Activated naive CD4-positive, alpha-beta T cell treated with anti-CD3 and anti-CD28 coated beads, Interleukin-2, amount 50 U/mL, for 72 hours (primary cell): ENCODE data around the gene COL6A1. TPM values are rescaled to one million over a fixed set of nuclear protein-coding genes. Genes with fewer than 3 reads are reported as not detected.

Source experiments
- ATAC-seq, 2 donors: fragments of 150-1000 bp; cut with Tn5 transposase; 2 replicates each; pipeline ENCODE4 v1.10.0; 2021; ENCODE audit warnings: mild to moderate bottlenecking in 2 of 2, moderate library complexity in 2 of 2
- DNase-seq, 2 donors: peaks; one replicate each; pipeline ENCODE4 v3.0.0; 2021 to 2022; ENCODE audit warnings: low spot score in 2 of 2
- H3K27ac Mint-ChIP-seq, 2 donors: one replicate each; pipeline ENCODE4 v1.8.0; 2022; ENCODE audit warnings: mild to moderate bottlenecking in 2 of 2, mixed read lengths in 2 of 2
- H3K36me3 Mint-ChIP-seq, 2 donors: one replicate each; pipeline ENCODE4 v1.8.0; 2022; ENCODE audit warnings: mixed read lengths in 2 of 2
- H3K9me3 Mint-ChIP-seq, 2 donors: one replicate each; pipeline ENCODE4 v1.8.0; 2022; ENCODE audit warnings: mixed read lengths in 2 of 2
- total RNA-seq, 2 donors: library from RNA; stranded (reverse); gene quantifications; one replicate each; pipeline ENCODE4 v1.2.3, GENCODE V29; 2022

Gene COL6A1
- total RNA-seq, 2 donors from 2014 or later = 2.0 to 4.7 TPM

DNA sequence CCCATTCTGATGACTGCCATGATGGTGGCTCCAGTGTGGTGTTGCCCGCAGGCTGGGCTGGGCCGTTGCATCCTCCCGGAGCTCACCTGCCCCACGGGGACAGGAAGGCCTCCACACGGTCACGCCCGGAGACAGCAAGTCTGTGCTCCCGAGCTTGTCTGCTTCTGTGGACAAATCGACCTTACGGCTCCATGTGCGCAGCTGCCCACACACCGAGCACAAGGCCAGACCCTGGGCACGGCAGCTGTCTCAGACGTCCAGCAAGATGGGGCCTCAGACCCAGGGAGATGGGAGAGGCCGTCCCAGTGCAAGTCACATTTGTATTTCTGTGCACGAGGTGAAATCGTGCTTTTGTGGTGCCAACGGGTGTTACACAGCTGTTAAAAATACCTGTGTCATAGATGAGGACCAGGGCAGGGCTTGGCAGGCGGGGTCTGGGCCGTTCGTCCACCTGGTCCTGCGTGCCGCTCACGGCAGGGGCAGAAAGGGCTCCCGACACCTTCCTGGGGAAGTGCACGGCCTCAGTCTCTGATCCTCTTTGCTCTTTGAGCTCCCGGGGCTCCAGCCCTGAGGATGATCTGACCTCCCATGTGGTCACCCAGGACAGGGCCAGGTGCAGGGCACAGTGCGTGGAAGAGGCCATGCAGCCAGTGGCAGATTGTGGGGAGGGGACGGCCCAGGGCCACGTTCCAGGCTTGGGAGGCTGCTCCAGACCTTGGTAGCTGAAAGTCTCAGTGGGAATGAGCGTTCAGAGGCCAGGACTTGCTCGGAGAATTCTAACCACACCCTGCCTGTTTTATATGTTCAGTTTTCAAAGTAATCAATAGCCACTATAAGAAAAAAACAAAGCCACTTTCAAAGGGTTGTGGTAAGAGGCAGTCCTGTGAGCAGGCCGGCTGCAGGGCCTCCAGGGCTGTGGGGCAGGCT is 13.5 kb downstream of the COL6A1 start:
- no peak overlapping the region for H3K27ac Mint-ChIP-seq
- no peak for ATAC-seq
- no peaks in the 10 kb centered on the region for H3K9me3 Mint-ChIP-seq
- peak in 1 of 2 donors; percentile 53 for DNase-seq
- no peaks in the 10 kb centered on the region for H3K36me3 Mint-ChIP-seq

DNA sequence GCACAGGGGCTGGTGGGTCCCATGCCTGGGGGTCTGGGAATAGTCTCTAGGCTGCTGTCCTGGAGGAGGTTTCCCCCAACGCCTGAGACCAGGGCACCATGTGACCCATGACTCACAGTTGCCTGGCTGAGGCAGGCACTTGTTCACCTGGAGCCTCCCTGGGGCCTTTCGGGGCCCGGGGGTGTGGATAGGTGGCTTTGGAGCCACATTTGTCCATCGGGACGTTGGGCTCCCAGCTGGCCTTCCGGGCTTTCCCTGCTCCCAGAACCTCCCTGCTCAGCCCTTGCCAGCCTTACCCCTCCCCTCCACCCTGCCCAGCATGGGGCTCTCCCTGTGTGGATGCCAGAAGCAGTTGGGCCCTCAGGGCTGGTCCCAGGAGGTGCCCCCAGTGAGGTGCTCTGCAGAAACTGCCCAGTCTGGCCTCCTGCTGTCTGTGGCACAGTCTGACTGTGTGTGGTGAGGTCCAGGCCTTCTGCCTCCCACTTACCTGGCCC is 14.2 kb downstream of the COL6A1 start:
- peak overlapping the region in 1 of 2 donors; percentile 50 for H3K27ac Mint-ChIP-seq
- no peaks in the 10 kb centered on the region for H3K9me3 Mint-ChIP-seq
- no peaks in the 10 kb centered on the region for H3K36me3 Mint-ChIP-seq
- DNase-seq (peak in 1 of 2 donors; percentile 51), ATAC-seq (peak; percentile 38 to 51)

GRCh38 chr21:45996311-45997204 is 15.0 kb downstream of the COL6A1 start:
- Mint-ChIP-seq H3K36me3 (no peaks in the 10 kb centered on the region), H3K9me3 (no peaks in the 10 kb centered on the region), H3K27ac (no peak overlapping the region)
- ATAC-seq = no peak
- DNase-seq = peak in 1 of 2 donors; percentile 52

- ATAC-seq (no peak), DNase-seq (no peak)
- H3K36me3 Mint-ChIP-seq = no peaks in the 10 kb centered on the region
These were observed 15.6 kb downstream of the COL6A1 start for GRCh38 chr21:45997205-45997494.

GRCh38 chr21:45997495-45998275 is 16.1 kb downstream of the COL6A1 start:
- DNase-seq (no peak), ATAC-seq (no peak)
- no peak overlapping the region for H3K27ac Mint-ChIP-seq
- no peaks in the 10 kb centered on the region for H3K9me3 Mint-ChIP-seq
- no peaks in the 10 kb centered on the region for H3K36me3 Mint-ChIP-seq

More at GRCh38 chr21:45997205-45997494, 15.6 kb downstream of the COL6A1 start:
- Mint-ChIP-seq H3K9me3 (no peaks in the 10 kb centered on the region), H3K27ac (no peak overlapping the region)

GRCh38 chr21:45998276-45998701 is 16.7 kb downstream of the COL6A1 start:
- DNase-seq (no peak), ATAC-seq (no peak)
- H3K36me3 Mint-ChIP-seq = no peaks in the 10 kb centered on the region
- no peak overlapping the region for H3K27ac Mint-ChIP-seq
- H3K9me3 Mint-ChIP-seq = no peaks in the 10 kb centered on the region

- no peak for DNase-seq
- ATAC-seq = no peak
- H3K36me3 Mint-ChIP-seq = no peaks in the 10 kb centered on the region
These were observed 17.5 kb downstream of the COL6A1 start for GRCh38 chr21:45998871-45999580.

DNA sequence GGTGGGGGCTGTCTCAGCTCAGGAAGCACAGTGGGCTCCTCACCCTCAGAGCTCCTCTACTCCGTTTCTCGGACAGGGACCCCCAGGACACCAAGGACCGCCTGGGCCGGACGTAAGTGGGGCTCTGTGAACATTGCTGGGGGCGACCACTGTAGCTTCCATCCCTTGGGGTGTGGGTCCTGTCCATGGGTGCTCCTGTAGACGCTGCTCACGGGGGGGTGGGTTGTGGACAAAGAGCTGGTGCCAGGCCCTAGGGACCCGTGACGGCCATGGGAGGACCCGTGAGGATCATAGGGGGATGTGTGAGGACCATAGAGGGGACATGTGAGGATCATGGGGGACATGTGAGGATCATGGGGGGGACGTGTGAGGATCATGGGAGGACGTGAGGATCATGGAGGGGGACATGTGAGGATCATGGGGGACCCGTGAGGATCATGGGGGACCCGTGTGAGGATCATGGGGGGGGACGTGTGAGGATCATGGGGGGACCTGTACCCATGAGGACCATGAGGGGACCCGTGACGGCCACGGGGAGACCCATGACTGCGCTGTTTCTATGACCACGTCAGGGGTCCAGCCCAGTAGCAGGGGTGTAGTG is 18.1 kb downstream of the COL6A1 start:
- Mint-ChIP-seq H3K36me3 (no peaks in the 10 kb centered on the region), H3K9me3 (no peaks in the 10 kb centered on the region), H3K27ac (no peak overlapping the region)
- no peak for ATAC-seq
- DNase-seq = no peak

More at GRCh38 chr21:45998871-45999580, 17.5 kb downstream of the COL6A1 start:
- H3K27ac Mint-ChIP-seq = no peak overlapping the region
- H3K9me3 Mint-ChIP-seq = no peaks in the 10 kb centered on the region

DNA sequence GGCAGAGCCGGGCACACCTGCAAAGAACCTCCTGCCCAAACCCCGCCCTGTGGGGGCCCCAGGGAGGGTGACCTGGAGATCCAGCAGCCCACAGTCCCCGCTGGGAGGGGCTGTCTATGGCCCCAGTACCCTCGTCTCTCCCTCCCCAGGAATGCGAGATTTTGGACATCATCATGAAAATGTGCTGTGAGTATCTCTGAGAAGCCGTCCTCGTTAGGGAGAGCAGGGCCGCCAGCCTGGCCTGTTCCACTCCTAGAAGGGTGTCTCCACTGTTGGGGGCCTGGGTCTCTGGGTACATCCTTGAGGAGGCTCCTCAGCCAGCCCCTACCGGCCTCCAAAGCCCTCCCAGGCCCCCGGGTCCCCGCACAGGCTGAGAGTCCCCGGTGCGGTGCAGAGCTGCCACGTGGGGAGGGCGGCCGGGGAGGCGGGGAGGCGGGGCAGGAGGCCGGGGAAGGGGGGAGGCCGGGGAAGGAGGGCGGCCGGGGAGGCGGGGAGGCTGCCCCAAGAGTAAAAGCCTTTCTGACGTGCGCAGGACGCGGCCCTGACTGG is 18.7 kb downstream of the COL6A1 start:
- H3K36me3 Mint-ChIP-seq = no peaks in the 10 kb centered on the region
- no peak overlapping the region for H3K27ac Mint-ChIP-seq
- no peak for DNase-seq
- ATAC-seq = no peak
- no peaks in the 10 kb centered on the region for H3K9me3 Mint-ChIP-seq

- Mint-ChIP-seq H3K9me3 (no peaks in the 10 kb centered on the region), H3K27ac (no peak overlapping the region), H3K36me3 (no peaks in the 10 kb centered on the region)
- ATAC-seq = no peak
- no peak for DNase-seq
These were observed 19.4 kb downstream of the COL6A1 start for GRCh38 chr21:46000731-46001641.

- no peak for ATAC-seq
- Mint-ChIP-seq H3K27ac (no peak overlapping the region), H3K9me3 (no peaks in the 10 kb centered on the region), H3K36me3 (no peaks in the 10 kb centered on the region)
- peak in 1 of 2 donors; percentile 3 for DNase-seq
These were observed 20.5 kb downstream of the COL6A1 start for GRCh38 chr21:46001821-46002681.

DNA sequence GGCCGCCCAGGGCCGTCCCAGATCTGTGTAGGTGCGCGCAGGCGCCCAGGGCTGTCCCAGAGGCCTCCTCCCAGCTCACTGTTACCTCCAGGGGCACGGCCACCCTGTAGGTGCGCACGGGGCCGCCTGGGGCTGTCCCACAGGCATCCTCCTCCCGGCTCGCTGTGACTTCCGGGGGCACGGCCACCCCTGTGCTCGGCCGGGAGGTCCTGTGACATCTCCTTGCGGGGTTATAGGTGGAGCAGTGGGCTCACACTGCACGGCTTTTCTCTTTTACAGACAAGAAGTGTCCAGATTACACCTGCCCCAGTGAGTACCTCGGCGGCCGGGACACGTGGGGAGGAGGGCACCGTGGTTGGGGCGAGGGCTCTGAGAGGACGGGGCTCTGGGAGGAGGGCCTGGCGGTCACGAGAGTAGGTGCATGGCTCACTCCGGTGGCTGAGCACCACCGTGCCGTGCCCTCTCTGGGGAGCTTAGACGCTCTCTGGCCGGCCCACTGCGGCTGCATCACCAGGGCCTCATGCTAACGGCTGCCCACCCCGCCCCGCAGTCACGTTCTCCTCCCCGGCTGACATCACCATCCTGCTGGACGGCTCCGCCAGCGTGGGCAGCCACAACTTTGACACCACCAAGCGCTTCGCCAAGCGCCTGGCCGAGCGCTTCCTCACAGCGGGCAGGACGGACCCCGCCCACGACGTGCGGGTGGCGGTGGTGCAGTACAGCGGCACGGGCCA is 21.4 kb downstream of the COL6A1 start:
- peak in 1 of 2 donors; percentile 0 for DNase-seq
- Mint-ChIP-seq H3K27ac (no peak overlapping the region), H3K36me3 (peaks cover 0 to 7% of the 10 kb centered on the region in 2 donors), H3K9me3 (peaks cover 0 to under 1% of the 10 kb centered on the region in 2 donors)
- ATAC-seq = no peak

DNA sequence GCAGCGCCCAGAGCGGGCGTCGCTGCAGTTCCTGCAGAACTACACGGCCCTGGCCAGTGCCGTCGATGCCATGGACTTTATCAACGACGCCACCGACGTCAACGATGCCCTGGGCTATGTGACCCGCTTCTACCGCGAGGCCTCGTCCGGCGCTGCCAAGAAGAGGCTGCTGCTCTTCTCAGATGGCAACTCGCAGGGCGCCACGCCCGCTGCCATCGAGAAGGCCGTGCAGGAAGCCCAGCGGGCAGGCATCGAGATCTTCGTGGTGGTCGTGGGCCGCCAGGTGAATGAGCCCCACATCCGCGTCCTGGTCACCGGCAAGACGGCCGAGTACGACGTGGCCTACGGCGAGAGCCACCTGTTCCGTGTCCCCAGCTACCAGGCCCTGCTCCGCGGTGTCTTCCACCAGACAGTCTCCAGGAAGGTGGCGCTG is 22.0 kb downstream of the COL6A1 start:
- DNase-seq = peak; percentile 1 to 55
- peaks cover 0 to 5% of the 10 kb centered on the region in 2 donors for H3K9me3 Mint-ChIP-seq
- H3K36me3 Mint-ChIP-seq = peaks cover 0 to 12% of the 10 kb centered on the region in 2 donors
- no peak for ATAC-seq
- no peak overlapping the region for H3K27ac Mint-ChIP-seq
